GM19043 (cell line): ENCODE data around the gene UBR4.

ENCODE experiments used
- ATAC-seq: cut with Tn5 transposase; IDR thresholded peaks from one replicate; pipeline ENCODE4 v1.9.1; 2021; ENCODE audit warnings: low read depth; ENCODE audit not compliant: unreplicated experiment

UBR4 gene

DNA sequence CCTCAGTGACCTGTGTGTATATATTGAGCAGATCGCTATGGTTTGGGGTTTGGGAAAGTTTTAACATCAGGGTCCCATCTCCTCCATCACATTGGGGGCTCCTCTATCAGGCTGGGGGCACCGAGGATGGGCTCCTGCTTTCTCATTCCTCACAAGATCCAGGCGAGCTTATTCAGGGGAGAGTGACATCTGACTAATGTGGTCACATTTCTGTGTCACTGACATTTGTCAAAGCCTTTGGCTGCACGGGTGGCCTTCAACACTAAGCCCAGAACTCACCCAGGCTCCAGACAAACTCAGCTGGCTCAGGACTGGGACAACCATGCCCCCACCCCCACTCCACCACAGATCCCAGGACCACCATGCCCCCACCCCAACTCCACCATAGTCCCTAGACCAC lies 150.3 kb downstream of the UBR4 start:
- ATAC-seq: no peak

- no peak for ATAC-seq
These were observed 151.6 kb downstream of the UBR4 start for GRCh38 chr1:19058476-19058797.

DNA sequence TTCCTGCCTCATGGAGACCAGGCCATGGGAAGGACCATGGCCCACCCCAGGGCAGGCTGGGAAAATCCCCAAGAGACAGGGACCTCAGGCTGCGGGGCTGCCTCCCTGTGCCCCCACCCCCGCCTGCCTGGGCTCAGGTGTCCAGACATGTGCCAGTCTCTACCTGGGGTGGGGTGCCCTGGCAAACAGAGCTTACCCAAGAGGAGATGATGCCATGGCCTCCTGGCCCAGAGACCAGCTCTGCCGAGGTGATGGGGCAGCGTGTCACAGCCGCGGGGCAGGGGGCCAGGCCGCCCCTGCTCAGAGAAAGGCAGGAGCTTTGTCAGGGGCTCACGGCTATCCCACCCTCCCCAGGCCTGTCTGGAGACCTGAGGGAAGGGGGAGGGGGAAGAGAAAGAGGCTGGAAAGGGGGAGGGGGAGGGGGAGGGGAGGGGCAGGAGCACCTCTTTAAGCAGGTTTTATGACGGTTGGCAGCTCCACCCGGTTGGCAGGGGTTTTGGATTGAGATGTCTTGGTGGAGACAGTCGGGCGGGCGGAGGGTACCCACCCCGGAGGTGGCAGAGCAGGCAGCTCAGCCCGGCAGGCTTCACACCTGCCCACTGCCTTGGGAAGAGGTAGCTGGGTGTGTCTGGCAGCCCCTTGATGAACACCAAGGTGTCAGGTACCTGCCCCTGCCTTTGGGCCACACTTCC lies 152.1 kb downstream of the UBR4 start:
- no peak for ATAC-seq

DNA sequence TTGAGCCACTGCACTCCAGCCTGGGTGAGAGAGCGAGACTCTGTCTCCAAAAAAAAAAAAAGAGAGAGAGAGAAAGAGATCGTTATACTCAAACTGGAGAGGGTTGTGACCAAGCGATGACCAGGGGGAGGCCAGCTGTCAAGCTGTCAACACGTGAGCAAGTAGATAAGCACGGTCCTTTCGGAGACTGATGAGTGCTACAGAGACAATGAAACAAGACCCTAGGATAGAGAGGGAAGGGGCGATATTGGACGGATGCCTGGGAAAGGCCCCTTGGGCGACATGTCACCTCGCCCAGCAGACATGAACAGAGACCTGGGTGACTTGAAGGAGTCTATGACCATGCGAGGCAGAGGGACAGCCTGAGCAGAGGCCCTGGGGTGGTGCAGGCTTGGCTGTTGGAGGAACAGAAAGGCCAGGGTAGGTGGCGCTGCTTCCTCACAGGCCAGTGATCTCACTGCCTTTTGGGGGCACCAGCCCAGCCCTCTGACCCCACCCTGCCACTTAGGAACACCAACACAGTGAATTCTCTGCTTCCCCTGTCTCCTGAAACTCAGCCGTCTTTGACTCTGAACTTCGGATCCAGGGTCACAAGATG lies 152.8 kb downstream of the UBR4 start:
- ATAC-seq: no peak

GRCh38 chr1:19055701-19056100 lies 154.4 kb downstream of the UBR4 start:
- no peak for ATAC-seq

GRCh38 chr1:19055001-19055400 lies 155.1 kb downstream of the UBR4 start:
- no peak for ATAC-seq

DNA sequence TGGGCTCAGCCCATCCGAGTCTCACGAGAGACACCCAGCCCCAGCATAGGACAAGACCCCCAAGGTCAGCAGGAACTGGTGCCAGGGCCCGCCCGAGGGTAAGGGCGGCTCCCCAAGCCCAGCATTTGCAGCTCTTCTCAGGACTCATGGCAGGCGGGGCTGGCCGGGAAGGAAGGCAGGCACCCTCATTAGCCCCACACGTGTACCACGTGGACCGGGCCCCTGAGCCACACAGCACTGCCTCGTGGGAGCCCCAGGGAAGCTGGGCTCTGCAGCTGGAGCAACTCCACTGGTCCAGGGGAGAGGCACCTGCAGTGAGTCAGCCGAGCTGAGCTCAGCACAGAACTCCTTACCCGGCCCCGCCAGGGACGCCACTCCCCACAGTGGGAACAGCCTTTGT lies 155.8 kb downstream of the UBR4 start:
- no peak for ATAC-seq

DNA sequence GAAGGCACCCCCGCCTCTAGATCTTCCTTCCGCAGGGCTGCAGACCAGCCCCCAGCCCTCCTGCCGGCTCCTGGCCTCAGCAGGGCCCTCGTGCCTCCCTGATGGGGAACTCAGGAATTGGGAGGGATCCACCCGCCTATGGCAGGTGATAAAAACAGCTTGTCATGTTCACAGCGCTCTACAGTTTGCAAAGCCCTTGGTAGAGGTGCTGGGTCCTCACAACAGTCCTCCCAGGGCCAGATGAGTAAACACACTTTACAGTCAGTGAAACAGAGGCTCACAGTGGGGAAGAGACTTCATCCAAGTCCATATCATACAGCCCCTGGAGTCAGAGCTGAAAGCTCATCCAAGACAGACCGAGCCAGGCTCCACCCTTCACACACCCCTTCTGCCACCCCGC lies 156.6 kb downstream of the UBR4 start:
- ATAC-seq: no peak

- no peak for ATAC-seq
These were observed 160.3 kb downstream of the UBR4 start for GRCh38 chr1:19049798-19050197.

GRCh38 chr1:19049128-19049768 lies 160.8 kb downstream of the UBR4 start:
- no peak for ATAC-seq

DNA sequence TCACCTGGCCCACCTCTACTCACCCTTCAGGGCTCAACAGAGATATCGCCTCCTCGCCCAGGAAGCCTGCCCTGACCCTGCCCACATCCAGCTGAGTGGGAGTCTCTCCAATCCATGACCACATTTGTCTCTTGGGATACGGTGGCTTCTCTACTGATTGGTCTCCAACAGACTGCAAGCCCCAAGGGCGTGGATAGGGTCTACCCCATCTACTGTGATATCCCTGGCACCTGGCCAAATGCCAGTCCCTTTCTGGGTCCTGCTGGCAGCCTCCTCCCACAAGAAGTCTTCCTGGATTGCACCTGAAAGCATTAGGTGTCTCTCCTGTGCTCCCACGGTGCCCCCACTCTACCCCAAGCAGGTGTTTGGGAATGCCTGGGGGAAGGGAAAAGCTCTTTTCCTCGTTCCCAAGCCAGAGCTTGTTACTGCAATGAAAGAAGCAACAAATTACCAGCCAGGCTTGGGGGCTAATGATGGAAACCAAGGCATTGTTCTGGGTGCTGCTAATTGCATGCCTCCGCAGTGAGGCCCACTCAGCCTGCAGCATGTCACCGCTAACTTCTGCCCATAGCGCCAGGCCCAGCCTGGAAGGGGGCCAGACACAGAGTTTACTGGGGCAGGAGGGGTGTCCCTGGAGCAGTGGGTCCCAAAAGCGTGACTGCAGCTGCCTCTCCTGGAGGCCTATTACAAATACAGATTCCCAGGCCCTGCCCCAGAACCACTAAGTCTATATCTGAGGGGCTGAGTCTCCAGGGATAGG lies 162.9 kb downstream of the UBR4 start:
- no peak for ATAC-seq

DNA sequence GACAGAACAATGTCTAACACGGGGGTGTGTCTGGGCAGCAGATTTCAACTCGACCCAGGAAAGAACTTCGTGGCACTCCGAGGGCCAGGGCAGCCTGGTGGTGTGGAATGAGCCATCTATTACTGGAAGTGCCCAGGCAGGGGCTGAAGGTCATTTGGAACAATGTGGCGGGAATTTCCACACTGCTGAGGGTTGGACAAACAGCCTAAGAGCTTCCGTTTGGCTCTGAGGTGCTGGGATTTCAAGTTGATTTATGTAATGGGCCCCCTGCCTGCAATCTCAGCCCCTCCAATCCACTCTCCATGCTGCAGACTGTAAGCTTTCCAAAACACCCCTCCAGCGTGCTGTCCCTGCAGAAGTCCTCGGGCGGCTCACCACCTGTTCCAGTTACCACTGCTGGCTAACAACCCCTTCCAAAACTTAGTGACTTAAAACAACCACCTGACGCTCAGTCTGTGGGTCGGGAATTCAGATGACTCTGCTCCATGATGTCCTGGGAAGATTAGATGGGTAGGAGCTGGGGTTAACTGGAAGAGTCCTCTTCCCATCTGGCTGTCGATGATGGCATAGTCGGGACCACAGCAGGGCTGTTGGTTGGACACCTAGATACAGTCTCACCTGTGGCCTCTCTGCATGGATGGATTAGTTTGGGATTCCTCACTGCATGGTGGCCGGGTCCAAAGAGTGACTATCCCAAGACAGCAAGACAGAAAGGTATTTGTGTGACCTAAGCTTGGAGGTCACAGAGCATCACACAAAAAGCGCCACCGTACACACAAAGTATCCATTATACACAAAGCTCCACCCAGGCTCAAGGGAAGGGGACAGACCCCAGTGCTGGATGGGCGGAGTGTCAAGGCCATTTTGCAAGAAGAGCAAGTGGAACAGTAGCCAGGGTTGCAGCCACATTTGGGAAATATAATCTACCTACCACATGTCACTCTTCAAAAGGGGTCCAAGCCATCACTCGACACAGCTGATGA lies 163.9 kb downstream of the UBR4 start:
- ATAC-seq: no peak

DNA sequence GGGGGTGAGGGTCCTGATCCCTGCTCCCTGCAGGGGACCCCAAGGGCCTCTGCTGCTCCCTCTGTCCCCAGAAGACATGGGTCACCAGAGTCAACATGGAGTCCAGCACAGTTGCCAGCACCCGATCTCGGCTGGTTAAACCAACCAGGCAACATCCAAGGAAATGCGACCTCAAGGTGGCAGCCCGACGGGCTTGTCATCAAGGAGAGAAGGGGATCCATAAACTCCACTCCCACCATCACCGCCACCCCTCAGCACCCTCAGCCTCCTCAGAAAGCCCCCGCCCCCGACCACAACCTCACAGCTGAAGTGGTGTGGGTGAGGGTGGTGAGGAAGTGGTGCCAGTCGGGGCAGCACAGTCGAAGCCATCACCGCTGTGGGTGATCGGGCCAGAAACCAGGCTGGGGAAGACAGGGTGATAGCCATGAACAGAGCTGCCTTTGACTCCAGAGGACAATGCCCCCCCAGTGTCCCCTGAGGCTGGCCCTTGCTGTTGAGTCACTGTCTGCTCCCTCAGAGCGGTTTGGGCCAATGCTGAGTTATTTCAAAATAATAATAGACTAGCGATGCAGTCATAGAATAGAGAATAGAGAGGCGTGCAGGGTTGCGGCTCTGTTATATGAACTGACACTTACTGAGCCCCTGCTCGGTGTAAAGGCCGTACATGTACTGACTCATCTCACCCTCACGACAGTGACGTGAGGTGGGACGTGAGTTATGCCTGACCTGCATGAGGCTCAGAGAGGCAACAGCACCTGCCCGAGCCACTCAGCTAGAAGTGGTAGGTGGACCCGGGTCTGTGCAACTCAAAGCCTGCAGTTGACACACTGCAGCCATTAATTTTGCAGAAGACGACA lies 164.9 kb downstream of the UBR4 start:
- no peak for ATAC-seq

- ATAC-seq: no peak
These were observed 165.6 kb downstream of the UBR4 start for GRCh38 chr1:19044471-19044870.

GRCh38 chr1:19043579-19044443 lies 166.3 kb downstream of the UBR4 start:
- ATAC-seq: no peak

GRCh38 chr1:19042675-19043578 lies 167.1 kb downstream of the UBR4 start:
- ATAC-seq: no peak

- ATAC-seq: no peak
These were observed 169.9 kb downstream of the UBR4 start for GRCh38 chr1:19040010-19040680.
